ENCODE data around the gene ZNF780A.
"Not testable (repeated sequence)": the region's sequence is repeated elsewhere in the genome, so short reads cannot be mapped to it uniquely, and the experiment has no call there.

Gene ZNF780A

GRCh38 chr19:40090241-40091204 is at the start of gene ZNF780A:
Gene ZNF780A, minus strand, starts transcription at chr19:40090943. Its CDS starts 6,190 bp downstream, at chr19:40084753.
- Histone ChIP-seq H3K36me3 (peaks cover 9% of the 10 kb centered on the region; the same call in 1 of the 2 replicates), H3K4me1 (peaks cover 19% of the 10 kb centered on the region), H3K27me3 (no peaks in the 10 kb centered on the region), H4K20me1 (no peaks in the 10 kb centered on the region), H3K9ac (peak within 1 kb of the TSS; percentile 82), H3K27ac (peak within 1 kb of the TSS; percentile 76), H3K9me3 (peaks cover 21% of the 10 kb centered on the region), H3K4me3 (peak within 1 kb of the TSS; percentile 76), H3K4me2 (peak within 1 kb of the TSS; percentile 77)
- no peak for TF ChIP-seq Cebpa-rat (IDR thresholded peaks at IDR 0.05)

- H3K9ac ChIP-seq = no peak overlapping the region
- no peaks in the 10 kb centered on the region for H3K9me3 ChIP-seq
- no peak overlapping the region for H3K4me3 ChIP-seq
- no peaks in the 10 kb centered on the region for H4K20me1 ChIP-seq
- peaks cover 47% of the 10 kb centered on the region for H3K4me1 ChIP-seq
- no peak overlapping the region for H3K4me2 ChIP-seq
- TF ChIP-seq Cebpa-rat (IDR thresholded peaks at IDR 0.05) = no peak
- H3K27me3 ChIP-seq = no peaks in the 10 kb centered on the region
- no peak overlapping the region for H3K27ac ChIP-seq
- H3K36me3 ChIP-seq = no peaks in the 10 kb centered on the region
These were observed 49.0 kb upstream of the ZNF780A start for GRCh38 chr19:40139533-40140287.

- H3K9me3 ChIP-seq = no peaks in the 10 kb centered on the region
- H3K4me3 ChIP-seq = no peak overlapping the region
These were observed 46.1 kb upstream of the ZNF780A start for GRCh38 chr19:40136818-40137217.

GRCh38 chr19:40134866-40135265 is 44.1 kb upstream of the ZNF780A start:
- no peaks in the 10 kb centered on the region for H3K36me3 ChIP-seq
- no peak overlapping the region for H3K4me2 ChIP-seq
- no peaks in the 10 kb centered on the region for H4K20me1 ChIP-seq
- H3K27me3 ChIP-seq = no peaks in the 10 kb centered on the region
- no peak overlapping the region for H3K4me3 ChIP-seq
- TF ChIP-seq Cebpa-rat (IDR thresholded peaks at IDR 0.05) = no peak
- H3K9me3 ChIP-seq = no peaks in the 10 kb centered on the region
- peaks cover 5% of the 10 kb centered on the region; the same call in 1 of the 2 replicates for H3K4me1 ChIP-seq
- no peak overlapping the region for H3K27ac ChIP-seq
- no peak overlapping the region for H3K9ac ChIP-seq

More at GRCh38 chr19:40136818-40137217, 46.1 kb upstream of the ZNF780A start:
- H3K4me1 ChIP-seq = peaks cover 22% of the 10 kb centered on the region
- no peaks in the 10 kb centered on the region for H3K27me3 ChIP-seq
- H3K36me3 ChIP-seq = no peaks in the 10 kb centered on the region
- TF ChIP-seq Cebpa-rat (IDR thresholded peaks at IDR 0.05) = no peak
- H3K4me2 ChIP-seq = no peak overlapping the region
- H4K20me1 ChIP-seq = no peaks in the 10 kb centered on the region
- H3K9ac ChIP-seq = no peak overlapping the region
- H3K27ac ChIP-seq = no peak overlapping the region

GRCh38 chr19:40133491-40133890 is 42.7 kb upstream of the ZNF780A start:
- no peak overlapping the region for H3K27ac ChIP-seq
- no peaks in the 10 kb centered on the region for H4K20me1 ChIP-seq
- H3K4me2 ChIP-seq = no peak overlapping the region
- H3K4me3 ChIP-seq = no peak overlapping the region
- H3K27me3 ChIP-seq = no peaks in the 10 kb centered on the region
- no peaks in the 10 kb centered on the region for H3K4me1 ChIP-seq
- no peak for TF ChIP-seq Cebpa-rat (IDR thresholded peaks at IDR 0.05)
- no peaks in the 10 kb centered on the region for H3K9me3 ChIP-seq
- no peaks in the 10 kb centered on the region for H3K36me3 ChIP-seq
- no peak overlapping the region for H3K9ac ChIP-seq

GRCh38 chr19:40130013-40130412 is 39.3 kb upstream of the ZNF780A start:
- Histone ChIP-seq H3K4me1 (no peaks in the 10 kb centered on the region), H3K9ac (no peak overlapping the region), H3K27me3 (no peaks in the 10 kb centered on the region), H3K4me2 (no peak overlapping the region), H3K4me3 (no peak overlapping the region), H3K27ac (no peak overlapping the region), H3K36me3 (no peaks in the 10 kb centered on the region), H3K9me3 (no peaks in the 10 kb centered on the region), H4K20me1 (no peaks in the 10 kb centered on the region)
- no peak for TF ChIP-seq Cebpa-rat (IDR thresholded peaks at IDR 0.05)

- Histone ChIP-seq H3K9ac (no peak overlapping the region), H3K4me2 (no peak overlapping the region), H3K36me3 (no peaks in the 10 kb centered on the region), H3K9me3 (no peaks in the 10 kb centered on the region), H3K4me3 (no peak overlapping the region), H3K27ac (no peak overlapping the region), H3K4me1 (no peaks in the 10 kb centered on the region), H3K27me3 (no peaks in the 10 kb centered on the region), H4K20me1 (no peaks in the 10 kb centered on the region)
- TF ChIP-seq Cebpa-rat (IDR thresholded peaks at IDR 0.05) = no peak
These were observed 38.7 kb upstream of the ZNF780A start for GRCh38 chr19:40129425-40129824.

- H3K9me3 ChIP-seq = no peaks in the 10 kb centered on the region
- no peaks in the 10 kb centered on the region for H3K36me3 ChIP-seq
- no peaks in the 10 kb centered on the region for H3K27me3 ChIP-seq
- no peak overlapping the region for H3K9ac ChIP-seq
- no peak overlapping the region for H3K4me2 ChIP-seq
- TF ChIP-seq Cebpa-rat (IDR thresholded peaks at IDR 0.05) = no peak
- H3K4me1 ChIP-seq = no peaks in the 10 kb centered on the region
- H4K20me1 ChIP-seq = no peaks in the 10 kb centered on the region
- no peak overlapping the region for H3K27ac ChIP-seq
- no peak overlapping the region for H3K4me3 ChIP-seq
These were observed 38.2 kb upstream of the ZNF780A start for GRCh38 chr19:40128991-40129390.

GRCh38 chr19:40119380-40119779 is 28.6 kb upstream of the ZNF780A start:
- Histone ChIP-seq H3K27ac (no peak overlapping the region), H3K36me3 (no peaks in the 10 kb centered on the region), H4K20me1 (no peaks in the 10 kb centered on the region), H3K4me3 (no peak overlapping the region), H3K9me3 (peaks cover 23% of the 10 kb centered on the region), H3K27me3 (no peaks in the 10 kb centered on the region), H3K4me1 (no peaks in the 10 kb centered on the region), H3K4me2 (no peak overlapping the region), H3K9ac (no peak overlapping the region)
- TF ChIP-seq Cebpa-rat (IDR thresholded peaks at IDR 0.05) = no peak

GRCh38 chr19:40118638-40119037 is 27.9 kb upstream of the ZNF780A start:
- H3K9ac ChIP-seq, H3K4me2 ChIP-seq, H3K27me3 ChIP-seq, H3K36me3 ChIP-seq, H3K4me1 ChIP-seq, H3K27ac ChIP-seq, H4K20me1 ChIP-seq, H3K4me3 ChIP-seq: not testable (repeated sequence)
- H3K9me3 ChIP-seq = peaks cover 24% of the 10 kb centered on the region

All from BLaER1 (cell line).